ENCODE results near the gene SNRPA.

Gene SNRPA

GRCh38 chr19:40736661-40737060, 14.3 kb upstream of the SNRPA start:
- no peak overlapping the region for H3K4me3 Mint-ChIP-seq
- H3K27ac Mint-ChIP-seq, result no peak overlapping the region
- ATAC-seq, result no peak
- peaks cover 61% of the 10 kb centered on the region for H3K36me3 Mint-ChIP-seq
- no peaks in the 10 kb centered on the region for H3K9me3 Mint-ChIP-seq
- no peaks in the 10 kb centered on the region for H3K4me1 Mint-ChIP-seq
- H3K27me3 Mint-ChIP-seq, result no peaks in the 10 kb centered on the region

DNA sequence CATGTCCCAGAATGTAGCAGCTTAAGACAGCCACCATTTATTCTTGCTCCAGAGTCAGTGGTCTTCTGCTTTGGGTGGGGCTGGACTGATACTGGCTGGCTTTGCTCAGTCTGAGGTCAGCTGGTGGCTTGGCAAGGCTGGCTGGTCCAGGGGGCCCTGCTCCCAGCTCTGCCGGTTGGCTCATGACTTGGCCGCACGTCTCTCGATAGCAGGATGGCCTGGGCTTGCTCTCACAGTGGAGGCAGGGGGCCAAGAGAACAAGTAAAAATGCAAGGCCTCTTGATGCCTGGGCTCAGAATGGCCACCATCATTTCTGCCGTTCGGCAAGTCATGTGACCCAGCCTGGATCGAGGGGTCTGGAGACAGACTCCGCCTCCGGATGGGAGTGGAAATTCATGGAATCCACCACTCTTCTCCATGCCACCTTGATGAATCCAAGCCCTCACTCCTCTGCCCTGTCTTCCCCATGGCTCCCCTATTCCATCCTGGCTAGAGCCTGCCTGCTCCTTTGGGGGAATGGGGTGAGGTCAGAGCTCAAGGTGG, 13.8 kb upstream of the SNRPA start:
- Mint-ChIP-seq H3K27ac (no peak overlapping the region), H3K4me1 (no peaks in the 10 kb centered on the region), H3K36me3 (peaks cover 57% of the 10 kb centered on the region), H3K4me3 (no peak overlapping the region), H3K9me3 (no peaks in the 10 kb centered on the region), H3K27me3 (no peaks in the 10 kb centered on the region)
- no peak for ATAC-seq

DNA sequence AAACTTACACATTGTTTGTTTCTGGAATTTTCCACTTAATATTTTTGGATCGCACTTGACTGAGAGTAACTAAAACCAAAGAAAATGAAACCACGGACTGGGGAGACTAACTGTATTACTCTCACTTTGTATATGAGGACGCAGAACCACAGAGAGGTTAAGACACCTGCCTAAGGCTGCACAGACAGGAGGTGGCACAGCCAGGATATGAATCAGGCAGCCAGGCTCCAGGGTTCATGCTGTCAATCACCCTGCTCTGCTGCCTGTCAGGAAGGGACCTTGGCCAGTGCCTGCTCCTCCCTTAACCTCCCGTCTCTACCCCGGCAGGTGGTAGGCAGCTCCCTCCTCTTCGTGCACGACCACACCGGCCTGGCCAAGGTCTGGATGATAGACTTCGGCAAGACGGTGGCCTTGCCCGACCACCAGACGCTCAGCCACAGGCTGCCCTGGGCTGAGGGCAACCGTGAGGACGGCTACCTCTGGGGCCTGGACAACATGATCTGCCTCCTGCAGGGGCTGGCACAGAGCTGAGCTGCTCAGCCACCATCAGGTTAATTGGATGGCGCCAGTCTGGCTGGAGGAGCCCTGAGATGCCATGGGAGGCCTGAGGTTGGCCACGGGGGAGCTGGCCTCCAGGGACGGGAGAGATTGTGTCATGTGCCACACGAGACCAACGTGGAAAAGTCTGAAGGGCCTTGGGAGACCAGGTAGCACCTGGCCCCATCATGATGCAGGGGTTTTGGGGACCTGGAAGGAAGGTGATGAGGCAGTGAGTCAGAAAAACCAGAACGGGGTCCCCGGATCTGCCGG, 11.8 kb upstream of the SNRPA start:
- Mint-ChIP-seq H3K9me3 (no peaks in the 10 kb centered on the region), H3K27me3 (no peaks in the 10 kb centered on the region), H3K4me1 (no peaks in the 10 kb centered on the region), H3K27ac (no peak overlapping the region), H3K36me3 (peaks cover 39% of the 10 kb centered on the region), H3K4me3 (no peak overlapping the region)
- no peak for ATAC-seq

DNA sequence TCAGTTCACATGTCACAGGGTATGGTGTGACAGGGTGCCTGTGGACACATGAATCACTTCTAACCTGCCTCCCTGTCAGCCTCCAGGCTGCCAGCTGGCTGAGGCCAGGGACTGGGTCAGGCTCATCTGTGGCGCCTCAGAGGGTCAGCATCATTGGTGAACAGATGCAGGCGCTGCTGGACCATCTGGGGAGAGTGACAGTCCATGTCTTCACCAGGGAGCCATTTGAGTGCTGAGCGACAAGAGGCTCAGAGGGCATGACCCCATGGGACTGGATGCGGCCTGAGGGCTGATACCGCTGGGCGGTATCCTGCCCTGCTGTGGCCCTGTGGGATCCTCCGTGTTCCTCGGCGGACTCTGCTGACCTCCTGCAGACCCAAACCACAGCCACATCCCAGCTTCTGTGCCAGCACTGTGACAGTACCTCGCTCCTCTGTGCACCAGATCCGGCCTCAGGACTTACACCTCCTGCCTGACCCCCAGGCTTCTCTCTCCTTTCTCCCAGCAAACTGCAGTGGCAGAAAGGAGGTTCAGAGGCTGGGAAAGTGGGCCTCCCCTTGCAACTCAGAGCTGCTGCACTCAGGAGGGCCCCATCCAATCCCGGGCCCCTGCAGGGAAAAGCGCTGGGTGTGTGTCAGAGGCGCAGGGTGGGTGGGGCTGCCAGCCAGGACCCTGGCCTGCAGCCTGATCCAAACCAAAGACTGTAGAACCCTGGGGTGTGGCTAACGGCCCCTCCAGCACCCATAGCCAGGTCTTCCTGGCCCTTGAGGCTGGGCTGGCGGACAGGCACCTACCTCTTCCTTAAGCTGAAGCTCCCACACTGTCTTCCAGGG, 10.9 kb upstream of the SNRPA start:
- Mint-ChIP-seq H3K36me3 (peaks cover 32% of the 10 kb centered on the region), H3K27me3 (no peaks in the 10 kb centered on the region), H3K4me3 (no peak overlapping the region), H3K27ac (no peak overlapping the region), H3K9me3 (no peaks in the 10 kb centered on the region), H3K4me1 (no peaks in the 10 kb centered on the region)
- no peak for ATAC-seq

- H3K27me3 Mint-ChIP-seq, result no peaks in the 10 kb centered on the region
- H3K27ac Mint-ChIP-seq, result no peak overlapping the region
- no peak for ATAC-seq
- peaks cover 25% of the 10 kb centered on the region for H3K36me3 Mint-ChIP-seq
- no peaks in the 10 kb centered on the region for H3K9me3 Mint-ChIP-seq
- H3K4me3 Mint-ChIP-seq, result no peak overlapping the region
- no peaks in the 10 kb centered on the region for H3K4me1 Mint-ChIP-seq
These were observed 10.3 kb upstream of the SNRPA start for GRCh38 chr19:40740747-40741146.

- H3K4me3 Mint-ChIP-seq, result no peak overlapping the region
- H3K27me3 Mint-ChIP-seq, result no peaks in the 10 kb centered on the region
- H3K4me1 Mint-ChIP-seq, result no peaks in the 10 kb centered on the region
- no peak overlapping the region for H3K27ac Mint-ChIP-seq
- H3K36me3 Mint-ChIP-seq, result peaks cover 18% of the 10 kb centered on the region
- no peak for ATAC-seq
- H3K9me3 Mint-ChIP-seq, result no peaks in the 10 kb centered on the region
These were observed 9.2 kb upstream of the SNRPA start for GRCh38 chr19:40741527-40742390.

- Mint-ChIP-seq H3K36me3 (peaks cover 15% of the 10 kb centered on the region), H3K9me3 (no peaks in the 10 kb centered on the region), H3K4me3 (no peak overlapping the region), H3K27ac (no peak overlapping the region), H3K4me1 (no peaks in the 10 kb centered on the region), H3K27me3 (no peaks in the 10 kb centered on the region)
- ATAC-seq, result peak; percentile 18
These were observed 8.5 kb upstream of the SNRPA start for GRCh38 chr19:40742477-40742876.

GRCh38 chr19:40742886-40743285, 8.1 kb upstream of the SNRPA start:
- Mint-ChIP-seq H3K4me1 (peaks cover 1% of the 10 kb centered on the region), H3K27ac (no peak overlapping the region), H3K9me3 (no peaks in the 10 kb centered on the region), H3K27me3 (no peaks in the 10 kb centered on the region), H3K4me3 (no peak overlapping the region), H3K36me3 (peaks cover 11% of the 10 kb centered on the region)
- ATAC-seq, result no peak

DNA sequence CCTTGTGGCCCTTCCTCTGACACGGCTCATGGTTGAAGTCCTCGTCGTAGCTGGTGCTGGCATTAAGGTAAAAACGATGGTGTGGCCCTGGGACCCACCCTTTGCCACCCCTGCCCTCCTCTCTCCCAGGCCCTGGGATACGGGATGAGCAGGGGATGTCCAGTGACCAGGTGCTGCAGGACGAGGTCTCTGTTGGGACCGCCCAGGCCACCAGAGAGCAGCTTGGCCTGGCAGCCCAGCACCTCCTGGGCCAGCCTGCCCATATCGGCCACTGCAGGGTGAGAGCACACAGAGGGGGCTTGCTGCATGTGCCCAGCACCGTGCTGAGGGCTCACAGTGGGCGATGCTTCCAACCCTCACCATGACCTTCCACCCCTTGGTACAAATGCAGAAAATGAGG, 7.1 kb upstream of the SNRPA start:
- no peak overlapping the region for H3K4me3 Mint-ChIP-seq
- ATAC-seq, result no peak
- H3K4me1 Mint-ChIP-seq, result peaks cover 11% of the 10 kb centered on the region
- peaks cover 12% of the 10 kb centered on the region for H3K36me3 Mint-ChIP-seq
- H3K27ac Mint-ChIP-seq, result no peak overlapping the region
- no peaks in the 10 kb centered on the region for H3K9me3 Mint-ChIP-seq
- H3K27me3 Mint-ChIP-seq, result no peaks in the 10 kb centered on the region

DNA sequence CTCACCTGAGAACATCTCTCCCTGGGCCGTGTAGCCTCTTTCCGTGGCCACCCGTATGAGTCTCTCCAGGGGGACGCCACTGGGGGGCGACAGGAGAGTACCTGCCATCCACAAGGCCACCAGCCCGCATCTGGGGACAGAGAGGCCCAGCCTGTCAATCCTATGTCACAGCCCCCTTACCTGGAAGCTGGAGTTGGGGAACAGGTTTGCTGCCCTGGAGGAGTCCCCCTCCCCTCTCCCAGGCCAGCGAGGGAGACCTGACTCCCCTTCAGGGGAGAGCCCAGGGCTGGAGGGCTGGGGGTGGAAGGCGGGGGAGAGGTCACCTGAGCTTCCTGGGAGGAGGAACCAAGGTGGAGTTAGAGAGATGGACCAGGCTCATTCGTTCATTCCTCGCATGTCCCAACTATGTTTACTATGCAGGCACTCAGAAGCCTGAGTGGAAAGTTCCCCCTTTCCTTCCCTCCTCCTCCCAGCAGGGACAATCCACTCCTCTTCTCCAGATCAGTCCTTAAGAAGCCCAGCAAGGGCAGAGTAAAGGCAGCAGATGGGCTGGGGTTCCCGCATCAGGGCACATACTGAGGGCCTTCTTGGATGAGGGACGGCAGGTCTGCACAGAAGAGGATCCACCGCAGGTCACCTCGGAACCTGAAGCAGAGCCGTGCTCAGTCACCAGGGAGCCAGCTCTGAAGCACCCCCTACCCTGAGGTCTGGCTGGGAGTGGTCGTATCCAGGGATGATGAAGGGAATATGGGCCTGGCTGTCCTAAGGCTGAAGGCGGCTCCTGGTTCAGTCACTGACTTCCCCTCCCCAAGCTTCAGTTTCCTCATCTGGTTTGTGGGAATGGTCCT, 6.2 kb upstream of the SNRPA start:
- Mint-ChIP-seq H3K36me3 (peaks cover 4% of the 10 kb centered on the region), H3K27ac (no peak overlapping the region), H3K27me3 (no peaks in the 10 kb centered on the region), H3K4me3 (no peak overlapping the region), H3K4me1 (peaks cover 20% of the 10 kb centered on the region), H3K9me3 (no peaks in the 10 kb centered on the region)
- ATAC-seq, result peak; percentile 47

- no peak overlapping the region for H3K4me3 Mint-ChIP-seq
- H3K36me3 Mint-ChIP-seq, result peaks cover 4% of the 10 kb centered on the region
- H3K9me3 Mint-ChIP-seq, result no peaks in the 10 kb centered on the region
- H3K27ac Mint-ChIP-seq, result no peak overlapping the region
- H3K27me3 Mint-ChIP-seq, result no peaks in the 10 kb centered on the region
- no peak for ATAC-seq
- H3K4me1 Mint-ChIP-seq, result peaks cover 24% of the 10 kb centered on the region
These were observed 5.6 kb upstream of the SNRPA start for GRCh38 chr19:40745402-40745780.

DNA sequence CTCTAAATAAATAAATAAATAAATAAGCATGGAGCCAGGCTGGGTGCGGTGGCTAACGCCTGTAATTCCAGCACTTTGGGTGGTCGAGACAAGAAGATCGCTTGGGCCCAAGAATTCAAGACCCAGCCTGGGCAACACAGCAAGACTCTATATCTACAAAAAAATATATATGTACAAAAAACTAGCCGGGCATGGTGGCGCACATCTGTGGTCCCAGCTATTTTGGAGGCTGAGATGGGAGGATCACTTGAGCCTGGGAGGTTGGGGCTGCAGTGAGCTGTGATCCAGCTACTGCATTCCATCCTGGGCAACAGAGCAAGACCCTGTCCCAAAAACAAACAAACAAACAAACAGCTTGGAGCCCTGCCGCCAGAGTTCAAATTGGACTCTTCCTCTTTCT, 3.5 kb upstream of the SNRPA start:
- Mint-ChIP-seq H3K27ac (no peak overlapping the region), H3K9me3 (no peaks in the 10 kb centered on the region), H3K4me1 (peaks cover 29% of the 10 kb centered on the region), H3K36me3 (peaks cover 15% of the 10 kb centered on the region), H3K27me3 (no peaks in the 10 kb centered on the region), H3K4me3 (no peak overlapping the region)
- ATAC-seq, result no peak

GRCh38 chr19:40750058-40750873, 737 bp upstream of the SNRPA start, which contains the start of gene ACTMAP:
TSS of gene ACTMAP (minus strand) at chr19:40750477. CDS start at chr19:40749803, 674 bp downstream.
- Mint-ChIP-seq H3K9me3 (no peaks in the 10 kb centered on the region), H3K27ac (peak within 1 kb of the TSS; percentile 96), H3K27me3 (no peaks in the 10 kb centered on the region), H3K36me3 (peaks cover 33% of the 10 kb centered on the region), H3K4me3 (peak within 1 kb of the TSS; percentile 92), H3K4me1 (peaks cover 50% of the 10 kb centered on the region)
- ATAC-seq, result peak; percentile 96
